GM21447 (cell line): ENCODE results near the gene SMAD4.
A peak's percentile ranks its signal among the peaks of the same experiment; 100 is the strongest.
"Not testable (repeated sequence)": the region's sequence is repeated elsewhere in the genome, so short reads cannot be mapped to it uniquely, and the experiment has no call there.

Experiments used
- ATAC-seq: cut with Tn5 transposase; IDR thresholded peaks from one replicate; pipeline ENCODE4 v1.9.1; 2021; ENCODE audit not compliant: unreplicated experiment

Gene SMAD4

GRCh38 chr18:51029694-51030536, at the start of gene SMAD4:
TSS of gene SMAD4 (plus strand) at chr18:51030213. CDS start at chr18:51047047, 16,834 bp downstream.
- peak; percentile 72 for ATAC-seq

GRCh38 chr18:50981381-50981780, 48.6 kb upstream of the SMAD4 start:
- ATAC-seq, result no peak

DNA sequence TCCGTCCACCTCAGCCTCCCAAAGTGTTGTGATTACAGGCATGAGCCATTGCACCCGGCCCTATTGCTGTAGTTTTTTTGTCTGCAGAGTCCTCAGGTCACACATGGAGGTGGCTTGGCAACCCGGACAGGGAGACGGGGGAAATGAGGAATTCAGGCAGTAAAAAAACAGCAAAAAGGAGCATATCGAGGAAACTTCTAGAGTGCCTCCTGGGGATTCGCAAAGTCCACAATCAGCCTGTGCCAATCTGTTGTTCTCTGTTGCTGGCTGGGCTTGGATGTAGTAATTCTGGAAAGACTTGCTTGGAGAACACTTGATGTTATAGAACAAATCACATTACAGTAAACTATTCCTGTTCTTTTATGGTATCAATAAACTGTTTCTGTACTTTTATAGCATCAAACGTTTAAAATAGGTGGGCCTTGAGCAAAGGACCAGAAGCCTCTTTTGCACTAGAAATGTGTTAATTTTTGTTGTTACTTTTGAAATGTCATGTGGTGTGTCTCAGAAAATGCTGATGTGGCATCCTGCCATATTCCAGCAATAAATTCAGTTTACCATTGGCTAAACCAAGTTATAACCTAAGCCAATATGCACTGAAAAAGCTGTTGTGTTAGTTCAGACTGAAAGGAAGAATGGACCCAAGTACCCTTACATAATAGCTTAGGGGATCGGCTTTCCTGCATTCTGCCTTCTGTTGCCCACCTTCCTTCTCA, 47.8 kb upstream of the SMAD4 start:
- no peak for ATAC-seq

- no peak for ATAC-seq
Observed at GRCh38 chr18:50982802-50983179, 47.2 kb upstream of the SMAD4 start.

- no peak for ATAC-seq
Observed at GRCh38 chr18:50986360-50987087, 43.5 kb upstream of the SMAD4 start.

DNA sequence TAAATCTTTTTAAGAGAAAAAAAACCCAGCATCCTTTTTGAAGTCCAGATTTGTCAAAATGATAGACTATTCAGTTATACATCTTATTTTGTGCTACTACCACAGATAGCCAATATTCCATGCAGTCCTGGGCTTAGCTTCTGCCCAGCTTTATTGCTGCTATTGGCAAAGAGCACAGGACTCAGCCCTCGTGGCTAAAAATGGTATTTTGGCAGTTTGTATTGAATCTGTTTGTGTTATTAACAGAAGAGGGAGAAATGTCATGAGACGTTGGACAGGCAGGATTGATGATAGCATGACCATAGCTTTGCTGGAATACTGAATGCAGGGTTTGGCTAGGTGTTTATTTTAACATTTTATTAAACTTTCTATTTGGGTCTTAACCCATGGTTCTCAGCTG, 42.8 kb upstream of the SMAD4 start:
- ATAC-seq, result no peak

DNA sequence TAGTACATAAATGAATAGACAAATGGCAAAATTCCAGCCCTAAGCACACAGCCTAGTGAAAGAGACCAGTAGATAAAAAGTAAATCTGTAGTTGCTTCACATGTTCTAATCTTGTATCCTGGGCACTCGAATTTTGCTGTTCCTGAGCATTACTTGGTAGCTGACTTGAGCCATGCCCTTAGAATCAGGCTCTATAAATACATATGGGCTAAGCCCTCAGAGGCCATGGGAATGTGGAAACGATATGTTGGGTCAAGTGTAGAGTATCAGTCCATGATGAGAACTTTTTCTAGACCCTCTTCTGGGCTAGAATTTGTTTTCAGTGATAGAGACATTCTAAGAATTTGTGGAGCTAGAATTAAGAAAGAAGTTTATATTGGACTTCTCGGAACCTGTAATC, 40.3 kb upstream of the SMAD4 start:
- ATAC-seq, result no peak

DNA sequence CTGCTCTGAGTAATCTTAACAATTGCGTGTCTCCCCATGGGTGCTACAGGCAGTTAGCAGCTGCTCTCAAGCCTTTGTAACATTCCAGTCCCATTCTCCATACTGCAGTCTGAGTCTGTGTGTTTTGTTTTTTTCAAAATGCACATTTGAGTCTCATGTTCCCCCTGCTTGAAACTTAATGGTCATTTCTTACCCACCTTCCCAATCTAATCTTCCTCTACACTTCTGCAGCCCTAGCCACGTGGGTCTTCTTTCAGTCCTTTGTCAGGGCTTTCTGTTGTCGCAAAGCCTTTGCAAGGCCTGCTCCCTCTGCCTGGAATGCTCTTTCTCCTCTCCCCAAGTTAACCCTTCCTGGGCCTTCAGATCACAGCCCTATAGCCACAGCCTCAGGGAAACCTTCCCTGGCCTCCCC, 37.7 kb upstream of the SMAD4 start:
- ATAC-seq, result no peak

DNA sequence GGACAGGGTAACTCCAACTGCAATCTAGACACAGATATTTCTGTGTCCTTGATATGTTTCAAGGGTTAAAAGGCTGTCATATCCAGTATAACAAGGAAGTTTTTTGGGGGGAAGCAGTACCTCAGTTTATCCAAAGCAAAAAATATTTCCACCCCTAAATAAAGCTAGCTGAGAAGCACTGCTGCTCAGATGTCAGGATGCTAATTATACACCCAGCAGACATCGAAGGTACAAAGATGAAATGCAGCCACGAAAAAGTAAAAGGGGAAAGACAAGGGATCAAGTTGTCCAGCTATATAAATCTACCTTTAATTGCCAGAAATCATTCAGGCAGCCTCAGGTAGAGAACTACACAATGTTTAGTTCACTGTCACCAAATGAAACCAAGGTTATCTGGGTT, 36.0 kb upstream of the SMAD4 start:
- ATAC-seq, result no peak

GRCh38 chr18:51003174-51003573, 26.8 kb upstream of the SMAD4 start:
- ATAC-seq, result not testable (repeated sequence)

DNA sequence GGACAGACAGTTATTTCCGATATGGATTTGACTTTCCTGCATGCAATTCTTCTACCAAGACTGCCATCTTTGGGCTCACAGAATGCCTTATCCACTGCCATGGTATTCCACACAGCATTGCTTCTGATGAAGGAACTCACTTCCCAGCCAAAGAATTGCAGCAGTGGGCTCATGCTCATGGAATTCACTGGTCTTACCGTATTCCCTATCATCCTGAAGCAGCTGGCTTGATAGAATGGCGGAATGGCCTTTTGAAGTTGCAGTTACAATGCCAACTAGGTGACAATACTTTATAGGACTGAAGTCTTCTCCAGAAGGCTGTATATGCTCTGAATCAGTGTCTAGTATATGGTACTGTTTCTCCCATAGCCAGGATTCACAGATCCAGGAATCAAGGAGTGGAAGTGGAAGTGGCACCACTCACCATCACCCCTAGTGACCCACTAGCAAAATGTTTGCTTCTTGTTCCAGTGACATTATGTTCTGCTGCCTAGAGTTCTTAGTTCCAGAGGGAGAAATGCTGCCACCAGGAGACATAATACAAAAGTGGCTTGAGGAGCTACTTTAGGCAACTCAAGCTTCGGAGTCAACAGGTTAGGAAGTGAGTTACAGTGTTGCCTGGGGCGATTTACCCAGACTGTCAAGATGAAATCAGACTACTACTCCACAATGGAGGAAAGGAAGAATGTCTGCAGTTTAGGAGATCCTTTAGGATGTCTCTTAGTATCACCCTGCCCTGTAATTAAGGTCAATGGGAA, 23.8 kb upstream of the SMAD4 start:
- no peak for ATAC-seq

DNA sequence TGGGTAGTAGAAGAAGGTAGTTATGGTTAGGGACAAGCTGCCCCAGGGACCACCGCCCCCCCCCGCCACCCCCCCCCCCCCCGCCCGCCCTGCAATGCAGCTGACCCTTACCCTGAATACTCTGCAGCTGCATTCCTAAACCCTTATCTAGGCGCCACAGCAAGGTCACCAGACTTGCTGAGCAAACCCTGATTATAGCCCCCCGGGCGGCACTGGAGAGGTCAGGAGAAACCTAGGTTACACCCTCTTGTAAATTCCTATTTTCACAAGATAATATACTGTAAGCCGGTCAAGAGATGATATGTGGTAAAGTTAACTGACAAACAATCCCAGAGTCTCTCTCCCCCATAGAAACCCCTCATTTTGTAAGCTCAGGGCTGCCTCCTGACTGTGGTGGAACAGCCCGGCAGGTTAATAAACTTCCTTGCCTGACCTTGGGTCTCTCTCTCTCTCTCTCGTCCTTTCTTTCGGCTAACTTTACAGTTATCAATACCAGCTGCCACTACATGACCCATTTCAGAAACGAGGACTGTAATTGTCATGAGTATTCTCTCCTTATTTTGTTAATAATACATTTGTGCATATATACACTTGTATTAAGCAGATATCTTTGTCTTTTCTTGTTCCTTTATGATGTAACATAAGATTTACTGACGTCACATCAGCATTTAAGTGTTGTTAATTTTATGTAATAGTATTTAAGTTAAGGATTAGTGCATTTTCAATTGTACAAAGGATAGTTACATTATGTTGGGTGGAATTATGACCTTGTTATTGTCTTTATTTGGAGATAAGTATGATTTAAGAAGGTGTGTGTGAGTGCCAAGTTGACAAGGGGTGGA, 22.8 kb upstream of the SMAD4 start:
- ATAC-seq, result no peak

GRCh38 chr18:51007790-51008139, 22.2 kb upstream of the SMAD4 start:
- ATAC-seq, result no peak

- ATAC-seq, result no peak
Observed at GRCh38 chr18:51009072-51009471, 20.9 kb upstream of the SMAD4 start.

DNA sequence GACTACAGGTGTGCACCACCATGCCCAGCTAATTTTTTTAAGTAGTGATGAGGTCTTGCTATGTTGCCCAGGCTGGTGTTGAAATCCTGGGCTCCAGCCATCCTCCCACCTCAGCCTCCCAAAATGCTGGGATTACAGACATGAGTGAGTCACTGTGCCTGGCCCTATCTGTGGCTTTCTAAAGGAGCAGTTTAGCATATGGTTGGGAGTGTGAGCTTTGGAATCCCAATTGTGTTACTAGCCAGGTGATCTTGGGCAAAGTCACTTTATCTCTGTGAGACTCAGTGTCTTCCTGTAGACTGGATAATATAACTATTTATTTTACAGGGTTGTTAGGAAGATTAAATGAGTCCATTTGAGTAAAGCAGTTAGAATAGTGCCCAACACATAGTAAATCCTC, 19.8 kb upstream of the SMAD4 start:
- ATAC-seq, result no peak

GRCh38 chr18:51011709-51012108, 18.3 kb upstream of the SMAD4 start:
- no peak for ATAC-seq

GRCh38 chr18:51012441-51012840, 17.6 kb upstream of the SMAD4 start:
- no peak for ATAC-seq

DNA sequence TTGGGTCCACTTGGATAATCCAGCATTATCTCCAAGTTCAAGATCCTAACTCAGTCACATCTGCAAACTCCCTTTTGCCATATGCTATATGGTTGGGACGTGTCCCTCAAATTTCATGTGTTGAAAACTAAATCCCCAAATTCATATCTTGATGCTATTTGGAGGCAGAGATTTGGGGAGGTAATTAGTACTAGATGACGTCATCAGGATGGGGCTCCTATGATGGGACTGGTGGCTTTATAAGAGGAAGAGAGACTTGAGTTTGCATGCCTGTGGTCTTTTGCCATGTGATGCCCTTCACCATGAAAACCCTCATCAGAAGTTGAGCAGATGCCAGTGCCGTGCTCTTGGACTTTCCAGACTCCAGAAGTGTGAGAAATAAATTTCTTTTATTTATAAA, 16.8 kb upstream of the SMAD4 start:
- ATAC-seq, result no peak

GRCh38 chr18:51017140-51017879, 12.7 kb upstream of the SMAD4 start:
- ATAC-seq, result no peak

GRCh38 chr18:51020536-51020935, 9.5 kb upstream of the SMAD4 start:
- no peak for ATAC-seq
